ENCODE measurements around the gene KRTAP10-12. TPM values are rescaled to one million over a fixed set of nuclear protein-coding genes. Genes with fewer than 3 reads are reported as not detected.

The KRTAP10-12 gene
- total RNA-seq, 1 donor, result not detected

- H2AFZ ChIP-seq (ENCODE audit: low read length), result no peak overlapping the region
- no peaks in the 10 kb centered on the region for H3K36me3 ChIP-seq (ENCODE audit: insufficient read depth, low read length)
- peaks cover 13% of the 10 kb centered on the region for H3K27me3 ChIP-seq (ENCODE audit: insufficient read depth, low read length)
- DNase-seq (ENCODE audit: insufficient read length, low spot score, missing footprints), result no peak
- H3K4me3 ChIP-seq (ENCODE audit: insufficient read depth, low read length), result no peak overlapping the region
- TF ChIP-seq CTCF (IDR thresholded peaks at IDR 0.05; ENCODE audit: extremely low read depth, low read depth, low read length), result no peak
- no peaks in the 10 kb centered on the region for H3K79me2 ChIP-seq (ENCODE audit: insufficient read depth, low read length)
- H4K20me1 ChIP-seq (ENCODE audit: insufficient read depth, low read length), result no peaks in the 10 kb centered on the region
- H3K27ac ChIP-seq (ENCODE audit: low read depth, low read length), result no peak overlapping the region
- peaks cover 19% of the 10 kb centered on the region for H3K9me3 ChIP-seq (ENCODE audit: low read depth, low read length)
- no peaks in the 10 kb centered on the region for H3K4me1 ChIP-seq (ENCODE audit: insufficient read depth, low read length)
- H3K4me2 ChIP-seq (ENCODE audit: insufficient read depth, low read length), result no peak overlapping the region
These were observed 38.8 kb downstream of the KRTAP10-12 start for GRCh38 chr21:44735821-44736220.

- Histone ChIP-seq H4K20me1 (ENCODE audit: insufficient read depth, low read length) (no peaks in the 10 kb centered on the region), H3K79me2 (ENCODE audit: insufficient read depth, low read length) (no peaks in the 10 kb centered on the region), H3K9me3 (ENCODE audit: low read depth, low read length) (peaks cover 19% of the 10 kb centered on the region), H3K27ac (ENCODE audit: low read depth, low read length) (no peak overlapping the region), H3K36me3 (ENCODE audit: insufficient read depth, low read length) (no peaks in the 10 kb centered on the region), H2AFZ (ENCODE audit: low read length) (no peak overlapping the region), H3K4me3 (ENCODE audit: insufficient read depth, low read length) (no peak overlapping the region), H3K27me3 (ENCODE audit: insufficient read depth, low read length) (peaks cover 9% of the 10 kb centered on the region), H3K4me1 (ENCODE audit: insufficient read depth, low read length) (no peaks in the 10 kb centered on the region), H3K4me2 (ENCODE audit: insufficient read depth, low read length) (no peak overlapping the region)
- DNase-seq (ENCODE audit: insufficient read length, low spot score, missing footprints), result no peak
- TF ChIP-seq CTCF (IDR thresholded peaks at IDR 0.05; ENCODE audit: extremely low read depth, low read depth, low read length), result no peak
These were observed 39.5 kb downstream of the KRTAP10-12 start for GRCh38 chr21:44736291-44737004.

- Histone ChIP-seq H2AFZ (ENCODE audit: low read length) (no peak overlapping the region), H3K9me3 (ENCODE audit: low read depth, low read length) (peaks cover 19% of the 10 kb centered on the region), H3K4me1 (ENCODE audit: insufficient read depth, low read length) (no peaks in the 10 kb centered on the region), H3K27me3 (ENCODE audit: insufficient read depth, low read length) (peaks cover 5% of the 10 kb centered on the region), H4K20me1 (ENCODE audit: insufficient read depth, low read length) (no peaks in the 10 kb centered on the region), H3K79me2 (ENCODE audit: insufficient read depth, low read length) (no peaks in the 10 kb centered on the region), H3K4me2 (ENCODE audit: insufficient read depth, low read length) (no peak overlapping the region), H3K36me3 (ENCODE audit: insufficient read depth, low read length) (no peaks in the 10 kb centered on the region), H3K4me3 (ENCODE audit: insufficient read depth, low read length) (no peak overlapping the region), H3K27ac (ENCODE audit: low read depth, low read length) (no peak overlapping the region)
- TF ChIP-seq CTCF (IDR thresholded peaks at IDR 0.05; ENCODE audit: extremely low read depth, low read depth, low read length), result no peak
- DNase-seq (ENCODE audit: insufficient read length, low spot score, missing footprints), result no peak
These were observed 40.9 kb downstream of the KRTAP10-12 start for GRCh38 chr21:44737706-44738354.

- H3K79me2 ChIP-seq (ENCODE audit: insufficient read depth, low read length), result no peaks in the 10 kb centered on the region
- H3K4me3 ChIP-seq (ENCODE audit: insufficient read depth, low read length), result no peak overlapping the region
- H3K36me3 ChIP-seq (ENCODE audit: insufficient read depth, low read length), result no peaks in the 10 kb centered on the region
- H4K20me1 ChIP-seq (ENCODE audit: insufficient read depth, low read length), result no peaks in the 10 kb centered on the region
- H3K27me3 ChIP-seq (ENCODE audit: insufficient read depth, low read length), result peaks cover 5% of the 10 kb centered on the region
- H2AFZ ChIP-seq (ENCODE audit: low read length), result no peak overlapping the region
- no peak overlapping the region for H3K4me2 ChIP-seq (ENCODE audit: insufficient read depth, low read length)
- DNase-seq (ENCODE audit: insufficient read length, low spot score, missing footprints), result no peak
- H3K27ac ChIP-seq (ENCODE audit: low read depth, low read length), result no peak overlapping the region
- H3K4me1 ChIP-seq (ENCODE audit: insufficient read depth, low read length), result no peaks in the 10 kb centered on the region
- peaks cover 19% of the 10 kb centered on the region for H3K9me3 ChIP-seq (ENCODE audit: low read depth, low read length)
- TF ChIP-seq CTCF (IDR thresholded peaks at IDR 0.05; ENCODE audit: extremely low read depth, low read depth, low read length), result no peak
These were observed 41.6 kb downstream of the KRTAP10-12 start for GRCh38 chr21:44738621-44739020.
